Calu3 (cell line): Measurements from ENCODE around the gene NRF1. TPM values are rescaled to one million over a fixed set of nuclear protein-coding genes. Genes with fewer than 3 reads are reported as not detected.

Experiments used
- BruUV-seq: library from RNA; stranded (reverse); fragments of 400-500 nt; replicated peaks from 2 replicates; lab custom pipeline; 2021; lab: Mats Ljungman, UMichigan
- CTCF ChIA-PET: fragments of 300-600 bp; sonication (Branson Sonifier 250); formaldehyde crosslinking; loops from one replicate; lab custom pipeline; 2022; ENCODE audit warnings: antibody characterized with exemption; lab: Charles Lee
- DNase-seq: peaks from one replicate; pipeline ENCODE4 v3.0.0; 2022
- H3K27ac Mint-ChIP-seq: one replicate; pipeline ENCODE4 v1.8.0; 2022; ENCODE audit warnings: mixed read lengths; ENCODE audit not compliant: unreplicated experiment
- H3K27me3 Mint-ChIP-seq: one replicate; pipeline ENCODE4 v1.8.0; 2022; ENCODE audit warnings: mixed read lengths; ENCODE audit not compliant: unreplicated experiment
- H3K36me3 Mint-ChIP-seq: one replicate; pipeline ENCODE4 v1.8.0; 2022; ENCODE audit warnings: mild to moderate bottlenecking, moderate library complexity, mixed read lengths; ENCODE audit not compliant: insufficient read depth, unreplicated experiment
- H3K4me1 Mint-ChIP-seq: one replicate; pipeline ENCODE4 v1.8.0; 2022; ENCODE audit warnings: mild to moderate bottlenecking, low read depth, mixed read lengths; ENCODE audit not compliant: unreplicated experiment
- H3K4me3 Mint-ChIP-seq: one replicate; pipeline ENCODE4 v1.8.0; 2022; ENCODE audit warnings: mild to moderate bottlenecking, low read depth, moderate library complexity, mixed read lengths; ENCODE audit not compliant: unreplicated experiment
- H3K9me3 Mint-ChIP-seq: one replicate; pipeline ENCODE4 v1.8.0; 2022; ENCODE audit warnings: low read depth, mixed read lengths; ENCODE audit not compliant: unreplicated experiment
- CTCF ChIP-seq: fragments of 200-600 bp; IDR thresholded peaks from one replicate; pipeline ENCODE4 v1.8.0; 2022; ENCODE audit warnings: antibody characterized with exemption; ENCODE audit not compliant: unreplicated experiment
- intact Hi-C: fragments of 100-400 bp; cut with micrococcal nuclease; formaldehyde crosslinking; loops from one replicate; pipeline ENCODE4 v1.10.0; 2022; ENCODE audit not compliant: unreplicated experiment
- total RNA-seq: library from RNA; stranded (reverse); gene quantifications from 2 replicates; pipeline ENCODE4 v1.2.3, GENCODE V29; 2022

NRF1 gene
- total RNA-seq, 1 experiment from 2014 or later = 22.1 TPM

GRCh38 chr7:129779602-129780256 is 168.2 kb downstream of the NRF1 start:
- no peak for TF ChIP-seq CTCF
- H3K4me3 Mint-ChIP-seq = peak overlapping the region; percentile 82
- CTCF ChIA-PET = interaction anchor here (1.2 kb wide), 1 partner anchor 167 kb away, joined by 3 read pairs; no protein-coding TSS in a partner anchor
- peaks cover 17% of the 10 kb centered on the region for H3K4me1 Mint-ChIP-seq
- DNase-seq = peak; percentile 88
- peaks cover 42% of the 10 kb centered on the region for H3K27me3 Mint-ChIP-seq
- BruUV-seq = no TSS peak
- H3K9me3 Mint-ChIP-seq = no peaks in the 10 kb centered on the region
- H3K36me3 Mint-ChIP-seq = peaks cover 31% of the 10 kb centered on the region
- no peak overlapping the region for H3K27ac Mint-ChIP-seq
- intact Hi-C loops = no loop called here

- intact Hi-C loops = no loop called here
- Mint-ChIP-seq H3K27ac (no peak overlapping the region), H3K27me3 (peaks cover 49% of the 10 kb centered on the region), H3K4me1 (peaks cover 19% of the 10 kb centered on the region), H3K36me3 (peaks cover 33% of the 10 kb centered on the region), H3K4me3 (peak overlapping the region; percentile 82), H3K9me3 (no peaks in the 10 kb centered on the region)
- TF ChIP-seq CTCF = no peak
- DNase-seq = peak; percentile 93
- BruUV-seq = TSS peak; percentile 40
- CTCF ChIA-PET = interaction anchor here (1.2 kb wide), 1 partner anchor 167 kb away, joined by 3 read pairs; no protein-coding TSS in a partner anchor
Measured at GRCh38 chr7:129780257-129780973, 168.9 kb downstream of the NRF1 start.

GRCh38 chr7:129780974-129781927 is 169.7 kb downstream of the NRF1 start:
- CTCF ChIA-PET = no interaction called here
- BruUV-seq = no TSS peak
- intact Hi-C loops = no loop called here
- H3K27ac Mint-ChIP-seq = peak overlapping the region; percentile 82
- H3K27me3 Mint-ChIP-seq = peaks cover 58% of the 10 kb centered on the region
- peaks cover 40% of the 10 kb centered on the region for H3K36me3 Mint-ChIP-seq
- peak; percentile 65 for DNase-seq
- H3K9me3 Mint-ChIP-seq = no peaks in the 10 kb centered on the region
- peak overlapping the region; percentile 82 for H3K4me3 Mint-ChIP-seq
- H3K4me1 Mint-ChIP-seq = peaks cover 26% of the 10 kb centered on the region
- TF ChIP-seq CTCF = no peak
